Psoas muscle (tissue), 8 donors: Measurements from ENCODE around the gene AGO1. TPM values are rescaled to one million over a fixed set of nuclear protein-coding genes. Genes with fewer than 3 reads are reported as not detected.
"Not testable (repeated sequence)": the region's sequence is repeated elsewhere in the genome, so short reads cannot be mapped to it uniquely, and the experiment has no call there.

Source experiments
- ATAC-seq, 4 donors: fragments of 200-7000 bp; cut with Tn5 transposase; one replicate each; pipeline ENCODE4 v1.9.1; 2020; ENCODE audit warnings: moderate library complexity in 3 of 4, mild to moderate bottlenecking in 2 of 4
- DNase-seq, 2 donors: peaks; one replicate each; pipeline ENCODE4 v3.0.0-alpha.2; 2020
- H3K27ac ChIP-seq: fragments of 200-600 bp; one replicate; pipeline ENCODE4 v1.8.0; 2022
- H3K27me3 ChIP-seq, 3 donors: fragments of 200-600 bp in 1 of 3; one replicate each; pipeline versions ENCODE4 v1.6.1 to v1.8.0; 2013 to 2022; ENCODE audit warnings: low read length in 2 of 3, mild to moderate bottlenecking in 2 of 3, moderate library complexity in 1 of 3; ENCODE audit not compliant: insufficient read depth in 3 of 3
- H3K36me3 ChIP-seq, 2 donors: fragments of 200-600 bp in 1 of 2; one replicate each; pipeline versions ENCODE4 v1.6.1 to v1.8.0; 2013 to 2022; ENCODE audit warnings: low read depth in 1 of 2, mild to moderate bottlenecking in 1 of 2, moderate library complexity in 1 of 2; ENCODE audit not compliant: insufficient read depth in 1 of 2
- H3K4me1 ChIP-seq: fragments of 200-600 bp; one replicate; pipeline ENCODE4 v1.8.0; 2022
- H3K4me3 ChIP-seq: fragments of 200-600 bp; one replicate; pipeline ENCODE4 v1.8.0; 2022; ENCODE audit warnings: mild to moderate bottlenecking
- H3K9me3 ChIP-seq: fragments of 200-600 bp; one replicate; pipeline ENCODE4 v1.8.0; 2022
- CTCF ChIP-seq: fragments of 200-600 bp; IDR thresholded peaks from one replicate; pipeline ENCODE4 v1.8.0; 2022; ENCODE audit warnings: antibody characterized with exemption
- WGBS, 3 donors: extraction: QIAGEN DNeasy Blood & Tissue Kit; methylation state at CpG; one replicate each; pipeline versions ENCODE4 v1.1.6 to v1.1.7; 2013; 5-methylcytosine and 5-hydroxymethylcytosine counted together
- intact Hi-C, 2 donors: fragments of 100-400 bp; cut with DNase I; formaldehyde crosslinking; loops; one replicate each; pipeline versions ENCODE4 v1.11.0 to v1.14.2; 2022
- polyA plus RNA-seq, 3 donors: library from polyadenylated mRNA; stranded (reverse); fragments of 200-250 nt; gene quantifications; one replicate each; pipeline ENCODE4 v1.2.3, GENCODE V29; 2013
- total RNA-seq, 4 donors: library from RNA; stranded (reverse); fragmentation: NEBNext Ultra II Directional in 2 of 4; extraction: Animal tissue kit (Norgen Biotek cat#: 25700) in 2 of 4; gene quantifications; one replicate each; pipeline versions ENCODE4 v1.2.1 to v1.2.4, GENCODE V29; 2021 to 2023
- donor health status: healthy with polysubstance abuse.
- donor health status: DM: no; HTN: no; CAD: no; lungs with moderate emphysema.
- donor health status: Bipolar disorder and iron deficiency.
- donor health status: healthy.
- donor health status: DM: yes; HTN: yes; CAD: no.
- donor health status: DM: no; HTN: no; CAD: no.
- donor health status: DM: no; HTN: no; CAD: no.
- donor health status: DM: yes; HTN: yes; CAD: no.

The AGO1 gene
- total and polyA plus RNA-seq, 7 donors, result 2.2 to 16.3 (median 9.8) TPM

DNA sequence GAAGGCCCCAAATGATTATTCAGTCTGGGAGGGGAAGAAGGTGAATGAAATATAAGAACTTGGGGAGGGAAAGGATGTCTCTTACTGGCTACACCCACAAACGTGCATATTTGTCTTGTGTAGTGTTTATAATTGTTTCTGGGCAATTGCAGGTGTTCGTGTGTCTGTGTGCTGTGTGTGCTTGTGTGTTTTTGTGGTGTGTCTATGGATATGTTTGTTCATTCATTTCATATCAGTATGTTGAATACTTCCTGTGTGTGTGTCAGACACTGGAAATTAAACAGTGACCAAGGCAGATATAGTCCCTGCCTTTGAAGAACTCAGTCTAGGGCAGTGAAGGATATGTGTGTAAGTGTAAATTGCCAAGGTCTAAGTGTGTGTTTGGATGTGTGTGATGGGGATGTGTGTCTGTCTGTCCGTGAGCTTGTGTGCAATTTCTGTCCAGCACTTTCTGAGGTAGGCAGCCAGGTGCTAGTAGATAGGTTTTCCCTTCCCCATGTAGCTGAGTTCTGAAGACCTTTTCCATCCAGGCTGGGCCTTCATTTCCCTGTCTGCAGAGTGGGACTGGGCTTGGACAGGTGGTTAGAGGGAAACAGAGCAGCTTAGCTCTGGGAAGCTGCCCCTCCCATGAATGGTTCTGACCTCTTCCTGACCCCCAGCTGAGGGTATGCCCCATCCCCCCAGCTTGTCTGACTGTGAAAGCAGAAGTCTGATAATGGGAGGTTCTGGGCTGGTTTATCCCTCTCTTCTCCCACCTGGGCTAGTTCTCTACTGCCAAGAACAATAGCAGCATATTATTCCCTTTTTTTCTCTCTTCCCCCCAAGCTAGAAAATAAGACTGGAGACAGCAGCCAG lies 3.8 kb downstream of the AGO1 start:
- no peak for TF ChIP-seq CTCF
- Histone ChIP-seq H3K27ac (no peak overlapping the region), H3K27me3 (no peaks in the 10 kb centered on the region), H3K9me3 (no peaks in the 10 kb centered on the region), H3K36me3 (peaks cover 0 to 35% of the 10 kb centered on the region in 2 donors), H3K4me3 (no peak overlapping the region), H3K4me1 (peaks cover 6% of the 10 kb centered on the region)
- WGBS, 3 donors, result 45 to 60% (median 50%) methylated on average over 3 of the region's 3 CpGs
- ATAC-seq, result no peak
- DNase-seq, result no peak
- intact Hi-C loops, result loop anchor here in 1 of 2 donors (5.0 kb wide), 1 partner anchor 40 kb away; no protein-coding TSS in a partner anchor

DNA sequence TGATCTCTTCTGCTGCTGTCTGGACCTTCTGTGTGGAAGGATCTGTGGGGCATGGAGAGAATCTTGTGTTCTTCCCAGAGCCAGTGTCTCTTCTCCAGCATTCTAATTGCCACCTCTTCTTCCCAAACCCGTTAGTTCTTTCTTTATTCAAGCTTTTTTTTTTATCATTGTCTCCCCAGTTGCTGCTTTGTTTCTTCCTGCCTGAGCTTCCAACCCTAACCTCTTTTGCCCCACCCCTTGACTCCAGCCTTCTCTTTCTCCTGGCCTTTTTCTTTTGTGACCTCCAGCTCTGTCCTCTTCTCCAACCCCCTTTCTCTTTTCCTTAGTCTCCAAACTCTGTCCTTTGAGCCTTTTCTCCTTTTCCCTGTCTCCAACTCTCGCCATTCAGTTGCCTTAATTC lies 4.5 kb downstream of the AGO1 start:
- Histone ChIP-seq H3K27ac (no peak overlapping the region), H3K9me3 (no peaks in the 10 kb centered on the region), H3K36me3 (peaks cover 0 to 42% of the 10 kb centered on the region in 2 donors), H3K4me1 (peaks cover 6% of the 10 kb centered on the region), H3K4me3 (no peak overlapping the region), H3K27me3 (no peaks in the 10 kb centered on the region)
- no peak for TF ChIP-seq CTCF
- intact Hi-C loops, result loop anchor here in 1 of 2 donors (5.0 kb wide), 1 partner anchor 40 kb away; no protein-coding TSS in a partner anchor
- DNase-seq, result no peak
- whole genome bisulfite sequencing, 3 donors, result 74 to 80% (median 75%) methylated on average over 2 of the region's 2 CpGs
- ATAC-seq, result no peak

GRCh38 chr1:35888255-35888654 lies 5.2 kb downstream of the AGO1 start:
- intact Hi-C loops, result loop anchor here in 1 of 2 donors (5.0 kb wide), 1 partner anchor 39 kb away; no protein-coding TSS in a partner anchor
- no peak for DNase-seq
- Histone ChIP-seq H3K27me3 (no peaks in the 10 kb centered on the region), H3K27ac (no peak overlapping the region), H3K4me3 (no peak overlapping the region), H3K4me1 (peaks cover 6% of the 10 kb centered on the region), H3K9me3 (no peaks in the 10 kb centered on the region), H3K36me3 (peaks cover 0 to 50% of the 10 kb centered on the region in 2 donors)
- 92 to 96% (median 94%) methylated on average over 11 of the region's 11 CpGs for WGBS, 3 donors
- TF ChIP-seq CTCF, result no peak
- ATAC-seq, result no peak

DNA sequence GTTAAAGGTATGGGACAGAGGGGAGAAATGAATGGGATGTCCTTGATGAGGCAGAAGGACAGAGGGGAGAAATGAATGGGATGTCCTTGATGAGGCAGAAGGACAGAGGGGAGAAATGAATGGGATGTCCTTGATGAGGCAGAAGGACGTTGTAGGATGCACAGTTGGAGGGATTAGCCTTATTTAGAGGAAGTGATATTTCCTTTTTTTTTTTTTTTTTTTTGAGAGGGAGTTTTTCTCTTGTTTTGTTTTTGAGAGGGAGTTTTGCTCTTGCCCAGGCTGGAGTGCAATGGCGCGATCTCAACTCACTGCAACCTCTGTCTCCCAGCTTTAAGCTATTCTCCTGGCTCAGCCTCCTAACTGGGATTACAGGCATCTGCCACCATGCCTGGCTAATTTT lies 6.0 kb downstream of the AGO1 start:
- H3K4me3 ChIP-seq, DNase-seq, H3K4me1 ChIP-seq, H3K27me3 ChIP-seq, H3K9me3 ChIP-seq, ATAC-seq, H3K27ac ChIP-seq: not testable (repeated sequence)
- intact Hi-C loops, result loop anchor here in 1 of 2 donors (5.0 kb wide), 1 partner anchor 38 kb away; no protein-coding TSS in a partner anchor
- WGBS, 3 donors, result 79 to 90% (median 83%) methylated on average over 3 of the region's 3 CpGs
- peaks cover 0 to 57% of the 10 kb centered on the region in 2 donors for H3K36me3 ChIP-seq

DNA sequence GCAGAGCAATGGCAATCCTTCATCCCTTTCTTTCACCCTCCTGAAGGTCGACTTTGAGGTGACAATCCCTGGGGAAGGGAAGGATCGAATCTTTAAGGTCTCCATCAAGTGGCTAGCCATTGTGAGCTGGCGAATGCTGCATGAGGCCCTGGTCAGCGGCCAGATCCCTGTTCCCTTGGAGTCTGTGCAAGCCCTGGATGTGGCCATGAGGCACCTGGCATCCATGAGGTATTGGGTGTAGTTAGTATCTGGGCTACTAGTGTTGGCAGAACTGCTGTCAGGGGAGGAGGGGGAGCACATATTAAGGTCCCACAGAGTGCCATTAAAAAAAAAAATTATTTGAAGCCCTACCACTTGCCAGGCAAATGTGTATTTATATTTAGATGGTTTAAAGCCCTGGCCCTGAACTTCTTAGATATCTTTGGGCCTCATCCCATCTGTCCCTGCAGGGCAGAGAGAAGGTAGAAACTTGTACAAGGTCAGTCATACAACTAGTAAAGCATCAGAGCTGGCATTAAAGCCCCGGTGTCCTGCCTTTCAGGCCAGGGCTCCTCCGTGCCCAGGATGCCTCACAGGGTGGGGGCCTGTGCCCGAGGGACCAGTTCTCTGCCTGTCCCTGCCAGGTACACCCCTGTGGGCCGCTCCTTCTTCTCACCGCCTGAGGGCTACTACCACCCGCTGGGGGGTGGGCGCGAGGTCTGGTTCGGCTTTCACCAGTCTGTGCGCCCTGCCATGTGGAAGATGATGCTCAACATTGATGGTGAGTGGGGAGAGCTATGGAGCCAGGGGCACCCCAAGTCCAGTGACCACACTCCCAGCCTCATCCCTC lies 10.3 kb downstream of the AGO1 start:
- DNase-seq (peak in 1 of 2 donors; percentile 55), ATAC-seq (peak; percentile 47 to 83 (median 62))
- Histone ChIP-seq H3K27me3 (no peaks in the 10 kb centered on the region), H3K27ac (peak overlapping the region; percentile 23), H3K9me3 (no peaks in the 10 kb centered on the region), H3K4me3 (no peak overlapping the region), H3K4me1 (no peaks in the 10 kb centered on the region), H3K36me3 (peaks cover 2 to 98% of the 10 kb centered on the region in 2 donors)
- 61 to 82% (median 63%) methylated on average over 13 to 14 of the region's 14 CpGs for WGBS, 3 donors
- TF ChIP-seq CTCF, result no peak
- intact Hi-C loops, result no loop called here
